ENCODE data around the gene ANP32A. TPM values are rescaled to one million over a fixed set of nuclear protein-coding genes. Genes with fewer than 3 reads are reported as not detected.
A peak's percentile ranks its signal among the peaks of the same experiment; 100 is the strongest.

The ANP32A gene
- total RNA-seq, 1 donor from 2014 or later = 333 TPM

- Histone ChIP-seq H3K79me2 (ENCODE audit: low read depth) (peaks cover 94% of the 10 kb centered on the region), H3K4me1 (peaks cover 45% of the 10 kb centered on the region), H2AFZ (replicated peaks) (peak overlapping the region; percentile 5), H3K9ac (peak overlapping the region; percentile 80), H3K4me3 (peak overlapping the region; percentile 84), H3K36me3 (no peaks in the 10 kb centered on the region), H3K4me2 (peak overlapping the region; percentile 78), H3K27me3 (peaks cover 29% of the 10 kb centered on the region), H4K20me1 (ENCODE audit: low read depth) (peaks cover 62% of the 10 kb centered on the region), H3F3A (ENCODE audit: low read depth) (peaks cover 19% of the 10 kb centered on the region), H3K27ac (peak overlapping the region; percentile 95), H3K9me3 (ENCODE audit: low read depth) (no peaks in the 10 kb centered on the region)
- H3K27ac Mint-ChIP-seq = peak overlapping the region; percentile 98
- peaks cover 40% of the 10 kb centered on the region for H3K4me1 Mint-ChIP-seq
- H3K27me3 Mint-ChIP-seq (ENCODE audit: insufficient read depth, low read depth) = peaks cover 4% of the 10 kb centered on the region
- peak overlapping the region; percentile 97 for H3K4me3 Mint-ChIP-seq
- peak; percentile 70 for DNase-seq (ENCODE audit: low spot score)
- H3K9me3 Mint-ChIP-seq = no peaks in the 10 kb centered on the region
- TF ChIP-seq CTCF (IDR thresholded peaks at IDR 0.05) (no peak), EZH2phosphoT487 (IDR thresholded peaks at IDR 0.05) (no peak), EZH2 (IDR thresholded peaks at IDR 0.05) (no peak)
- H3K36me3 Mint-ChIP-seq = peaks cover 9% of the 10 kb centered on the region
Observed at GRCh38 chr15:68819495-68820294, 1.0 kb downstream of the ANP32A start.

GRCh38 chr15:68818769-68819494 is 1.8 kb downstream of the ANP32A start:
- Mint-ChIP-seq H3K27me3 (ENCODE audit: insufficient read depth, low read depth) (peaks cover 4% of the 10 kb centered on the region), H3K4me3 (peak overlapping the region; percentile 97), H3K4me1 (peaks cover 44% of the 10 kb centered on the region), H3K9me3 (no peaks in the 10 kb centered on the region), H3K27ac (peak overlapping the region; percentile 98), H3K36me3 (peaks cover 9% of the 10 kb centered on the region)
- H3K4me2 ChIP-seq = peak overlapping the region; percentile 78
- peak; percentile 78 for DNase-seq (ENCODE audit: low spot score)
- H3K9me3 ChIP-seq (ENCODE audit: low read depth) = no peaks in the 10 kb centered on the region
- no peak for TF ChIP-seq EZH2phosphoT487 (IDR thresholded peaks at IDR 0.05)
- no peak for TF ChIP-seq EZH2 (IDR thresholded peaks at IDR 0.05)
- H3K36me3 ChIP-seq = no peaks in the 10 kb centered on the region
- H3K4me3 ChIP-seq = peak overlapping the region; percentile 84
- peak overlapping the region; percentile 95 for H3K27ac ChIP-seq
- peaks cover 62% of the 10 kb centered on the region for H4K20me1 ChIP-seq (ENCODE audit: low read depth)
- H3K4me1 ChIP-seq = peaks cover 51% of the 10 kb centered on the region
- H3K9ac ChIP-seq = peak overlapping the region; percentile 80
- H3K79me2 ChIP-seq (ENCODE audit: low read depth) = peaks cover 96% of the 10 kb centered on the region
- H2AFZ ChIP-seq (replicated peaks) = no peak overlapping the region
- peaks cover 19% of the 10 kb centered on the region for H3F3A ChIP-seq (ENCODE audit: low read depth)
- peaks cover 22% of the 10 kb centered on the region for H3K27me3 ChIP-seq

GRCh38 chr15:68818066-68818768 is 2.5 kb downstream of the ANP32A start:
- Histone ChIP-seq H3F3A (ENCODE audit: low read depth) (peaks cover 16% of the 10 kb centered on the region), H2AFZ (replicated peaks) (no peak overlapping the region), H3K9me3 (ENCODE audit: low read depth) (no peaks in the 10 kb centered on the region), H3K4me3 (peak overlapping the region; percentile 84), H3K4me1 (peaks cover 50% of the 10 kb centered on the region), H3K27ac (peak overlapping the region; percentile 95), H3K79me2 (ENCODE audit: low read depth) (peaks cover 96% of the 10 kb centered on the region), H4K20me1 (ENCODE audit: low read depth) (peaks cover 62% of the 10 kb centered on the region), H3K9ac (peak overlapping the region; percentile 80), H3K36me3 (no peaks in the 10 kb centered on the region), H3K4me2 (peak overlapping the region; percentile 78), H3K27me3 (peaks cover 15% of the 10 kb centered on the region)
- peaks cover 4% of the 10 kb centered on the region for H3K27me3 Mint-ChIP-seq (ENCODE audit: insufficient read depth, low read depth)
- peaks cover 12% of the 10 kb centered on the region for H3K36me3 Mint-ChIP-seq
- H3K9me3 Mint-ChIP-seq = no peaks in the 10 kb centered on the region
- no peak overlapping the region for H3K27ac Mint-ChIP-seq
- peak overlapping the region; percentile 97 for H3K4me3 Mint-ChIP-seq
- TF ChIP-seq EZH2phosphoT487 (IDR thresholded peaks at IDR 0.05) (no peak), EZH2 (IDR thresholded peaks at IDR 0.05) (no peak), CTCF (IDR thresholded peaks at IDR 0.05) (no peak)
- DNase-seq (ENCODE audit: low spot score) = peak; percentile 87
- H3K4me1 Mint-ChIP-seq = peaks cover 45% of the 10 kb centered on the region

Data from neural progenitor cell (in vitro differentiated cells).